Measurements from ENCODE around the gene ECI1.

ECI1 gene

GRCh38 chr16:2297506-2297860, 46.1 kb upstream of the ECI1 start:
- no peak for TF ChIP-seq REST (IDR thresholded peaks at IDR 0.05; ENCODE audit: insufficient read depth in 1 of 2, low read depth in 2 of 2, low read length in 2 of 2)
- no peak for TF ChIP-seq SIN3A (IDR thresholded peaks at IDR 0.05; ENCODE audit: borderline replicate concordance, insufficient read depth, low read length)
- TF ChIP-seq POLR2AphosphoS5 (IDR thresholded peaks at IDR 0.05; ENCODE audit: low read depth, low read length): no peak
- TF ChIP-seq FOXP2 (optimal IDR thresholded peaks at IDR 0.05; ENCODE audit: borderline replicate concordance, extremely low read depth, extremely low read length, insufficient read depth): no peak
- TF ChIP-seq TAF1 (IDR thresholded peaks at IDR 0.05; ENCODE audit: borderline replicate concordance, insufficient read depth, low read length): no peak

DNA sequence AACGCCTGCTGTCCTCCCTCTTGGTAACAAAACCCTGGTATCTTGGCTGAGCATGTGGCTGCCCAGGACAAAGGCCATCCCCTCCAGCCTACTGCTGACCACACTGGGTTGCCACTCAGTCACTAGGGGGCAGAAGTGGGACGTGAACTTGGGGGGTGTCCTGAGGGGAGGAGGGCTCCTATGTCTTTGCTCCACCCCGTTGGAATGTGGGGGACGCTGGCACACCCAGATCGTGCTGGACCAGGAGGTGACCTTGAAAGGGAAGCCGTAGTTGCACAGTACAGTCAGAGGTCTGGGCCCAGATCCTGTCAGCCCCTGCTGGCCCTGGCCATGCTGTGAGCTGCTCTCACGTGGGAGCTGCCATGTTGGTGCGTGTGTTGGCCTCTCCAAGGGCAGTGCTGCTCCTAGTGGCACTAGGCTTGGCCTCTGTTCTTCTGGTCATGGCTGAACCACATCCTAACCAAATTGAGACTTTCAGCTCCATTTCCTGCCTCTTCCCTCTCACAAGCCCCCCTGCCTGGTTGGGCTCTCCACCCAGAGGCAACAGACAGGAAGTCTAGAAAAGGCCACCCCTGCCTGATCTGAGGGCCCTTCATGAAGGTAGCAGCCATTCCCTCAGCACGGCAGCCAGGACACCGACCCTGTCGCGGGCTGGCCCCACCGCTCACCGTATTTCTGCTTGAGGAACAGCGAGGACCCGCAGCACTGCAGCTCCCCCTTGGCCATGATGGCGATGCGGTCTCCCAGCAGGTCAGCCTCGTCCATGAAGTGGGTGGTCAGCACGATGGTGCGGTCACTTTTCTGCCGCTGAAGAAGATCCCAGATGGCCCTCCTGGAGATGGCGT, 45.5 kb upstream of the ECI1 start:
- TF ChIP-seq REST (IDR thresholded peaks at IDR 0.05; ENCODE audit: insufficient read depth in 1 of 2, low read depth in 2 of 2, low read length in 2 of 2) (no peak), POLR2AphosphoS5 (IDR thresholded peaks at IDR 0.05; ENCODE audit: low read depth, low read length) (no peak), SIN3A (IDR thresholded peaks at IDR 0.05; ENCODE audit: borderline replicate concordance, insufficient read depth, low read length) (no peak)

DNA sequence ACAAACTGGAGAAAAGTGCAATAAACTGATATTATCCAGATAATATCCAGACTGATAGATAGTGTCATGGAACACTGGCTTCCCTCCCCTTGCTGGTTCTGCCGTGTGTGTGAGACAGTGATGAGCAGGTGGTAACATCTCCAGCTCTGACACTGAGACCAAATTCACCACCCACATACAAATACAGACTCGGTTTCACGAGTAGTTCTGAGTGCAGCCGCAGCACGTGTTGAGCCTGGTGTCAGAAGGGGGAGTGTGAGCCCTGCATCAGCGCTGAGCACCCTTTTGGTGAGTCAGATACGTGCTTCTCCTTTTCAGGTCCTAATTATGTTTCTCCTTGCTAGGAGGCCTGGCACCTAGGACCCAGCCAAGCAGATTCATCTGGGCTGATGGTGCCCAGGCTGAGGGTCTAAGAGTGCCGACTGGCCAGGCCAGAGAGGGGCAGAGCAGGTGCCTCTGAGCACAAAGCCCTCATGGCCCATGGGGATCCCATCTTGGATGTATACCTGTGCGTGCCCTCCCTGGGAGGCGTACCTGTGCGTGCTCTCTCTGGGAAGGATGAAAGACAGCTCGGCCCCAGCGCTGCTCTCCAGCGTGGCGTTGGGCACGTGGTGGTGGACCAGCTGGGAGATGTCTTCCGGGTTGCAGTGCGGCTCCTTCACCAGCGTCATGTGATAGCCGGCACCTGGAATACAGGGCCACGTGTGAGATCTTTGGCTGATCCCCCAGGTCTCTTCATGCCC, 43.8 kb upstream of the ECI1 start:
- no peak for TF ChIP-seq SIN3A (IDR thresholded peaks at IDR 0.05; ENCODE audit: borderline replicate concordance, insufficient read depth, low read length)
- TF ChIP-seq FOXP2 (optimal IDR thresholded peaks at IDR 0.05; ENCODE audit: borderline replicate concordance, extremely low read depth, extremely low read length, insufficient read depth): no peak
- TF ChIP-seq REST (IDR thresholded peaks at IDR 0.05; ENCODE audit: insufficient read depth in 1 of 2, low read depth in 2 of 2, low read length in 2 of 2): no peak
- no peak for TF ChIP-seq POLR2AphosphoS5 (IDR thresholded peaks at IDR 0.05; ENCODE audit: low read depth, low read length)
- TF ChIP-seq TAF1 (IDR thresholded peaks at IDR 0.05; ENCODE audit: borderline replicate concordance, insufficient read depth, low read length): no peak

- TF ChIP-seq FOXP2 (optimal IDR thresholded peaks at IDR 0.05; ENCODE audit: borderline replicate concordance, extremely low read depth, extremely low read length, insufficient read depth): no peak
- no peak for TF ChIP-seq TAF1 (IDR thresholded peaks at IDR 0.05; ENCODE audit: borderline replicate concordance, insufficient read depth, low read length)
- TF ChIP-seq SIN3A (IDR thresholded peaks at IDR 0.05; ENCODE audit: borderline replicate concordance, insufficient read depth, low read length): no peak
- TF ChIP-seq POLR2AphosphoS5 (IDR thresholded peaks at IDR 0.05; ENCODE audit: low read depth, low read length): no peak
- no peak for TF ChIP-seq REST (IDR thresholded peaks at IDR 0.05; ENCODE audit: insufficient read depth in 1 of 2, low read depth in 2 of 2, low read length in 2 of 2)
These were observed 40.8 kb upstream of the ECI1 start for GRCh38 chr16:2292221-2292620.
